Pulmonary artery endothelial cell (primary cell): ENCODE measurements around the gene TGIF2LY. TPM values are rescaled to one million over a fixed set of nuclear protein-coding genes. Genes with fewer than 3 reads are reported as not detected.
"Not testable (repeated sequence)": the region's sequence is repeated elsewhere in the genome, so short reads cannot be mapped to it uniquely, and the experiment has no call there.

Experiments used
- DNase-seq: peaks from one replicate; pipeline ENCODE4 v3.0.0-alpha.2; 2011; ENCODE audit warnings: low read depth, low spot score
- total RNA-seq: library from RNA; depleted of rRNA; stranded (reverse); fragments of >200 nt; gene quantifications from 2 replicates; pipeline ENCODE4 v1.2.3, GENCODE V29; 2014

TGIF2LY gene
- not detected in 2 replicates for total RNA-seq

GRCh38 chrY:3578767-3579166, at the start of gene TGIF2LY:
TSS of gene TGIF2LY (plus strand) at chrY:3579067. CDS start at chrY:3579245, 178 bp downstream.
- not testable (repeated sequence) for DNase-seq
